Upper lobe of right lung (tissue), 1 donor: ENCODE results near the gene FAM174A. TPM values are rescaled to one million over a fixed set of nuclear protein-coding genes. Genes with fewer than 3 reads are reported as not detected.

ENCODE experiments used
- ATAC-seq: fragments of 200-7000 bp; cut with Tn5 transposase; one replicate; pipeline ENCODE4 v1.9.1; 2020; ENCODE audit warnings: mild to moderate bottlenecking, moderate library complexity
- DNase-seq: peaks from one replicate; pipeline ENCODE4 v3.0.0-alpha.2; 2020
- H3K27ac ChIP-seq: fragments of 200-600 bp; one replicate; pipeline ENCODE4 v1.8.0; 2022
- H3K27me3 ChIP-seq: fragments of 200-600 bp; one replicate; pipeline ENCODE4 v1.8.0; 2022; ENCODE audit warnings: mild to moderate bottlenecking
- H3K36me3 ChIP-seq: fragments of 200-600 bp; one replicate; pipeline ENCODE4 v1.8.0; 2022
- H3K4me1 ChIP-seq: fragments of 200-600 bp; one replicate; pipeline ENCODE4 v1.8.0; 2022
- H3K4me3 ChIP-seq: fragments of 200-600 bp; one replicate; pipeline ENCODE4 v1.8.0; 2022; ENCODE audit warnings: mild to moderate bottlenecking
- H3K9me3 ChIP-seq: fragments of 200-600 bp; one replicate; pipeline ENCODE4 v1.8.0; 2022
- intact Hi-C: fragments of 100-400 bp; cut with DNase I; formaldehyde crosslinking; loops from one replicate; pipeline ENCODE4 v1.11.0; 2022
- total RNA-seq: library from RNA; stranded (reverse); fragmentation: NEBNext Ultra II Directional; extraction: Animal tissue kit (Norgen Biotek cat#: 25700); gene quantifications from one replicate; pipeline ENCODE4 v1.2.1, GENCODE V29; 2021
- TF ChIP-seq, protein P1 (sequence below): fragments of 200-600 bp; IDR thresholded peaks from one replicate; pipeline ENCODE4 v1.8.0; 2022; ENCODE audit warnings: antibody characterized with exemption
- donor health status: DM: no; HTN: yes; CAD: no; lungs with severe emphysema.

FAM174A gene
- total RNA-seq, 1 donor from 2014 or later, result 21.7 TPM

DNA sequence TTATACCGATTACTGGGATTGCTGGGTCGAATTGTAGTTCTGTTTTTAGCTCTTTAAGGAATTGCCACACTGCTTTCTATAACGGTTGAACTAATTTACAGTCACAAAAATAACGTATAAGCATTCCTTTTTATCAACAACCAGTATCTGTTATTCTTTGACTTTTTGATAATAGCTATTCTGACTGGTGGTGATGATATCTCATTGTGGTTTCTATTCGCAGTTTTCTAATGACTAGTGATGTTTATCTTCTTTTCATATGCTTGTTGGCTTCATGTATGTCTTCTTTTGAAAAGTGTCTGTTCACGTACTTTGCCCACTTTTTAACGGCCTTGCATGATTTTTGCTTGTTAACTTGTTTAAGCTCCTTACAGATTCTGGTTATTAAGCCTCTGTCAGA is 74.4 kb downstream of the FAM174A start:
- ATAC-seq, result no peak

DNA sequence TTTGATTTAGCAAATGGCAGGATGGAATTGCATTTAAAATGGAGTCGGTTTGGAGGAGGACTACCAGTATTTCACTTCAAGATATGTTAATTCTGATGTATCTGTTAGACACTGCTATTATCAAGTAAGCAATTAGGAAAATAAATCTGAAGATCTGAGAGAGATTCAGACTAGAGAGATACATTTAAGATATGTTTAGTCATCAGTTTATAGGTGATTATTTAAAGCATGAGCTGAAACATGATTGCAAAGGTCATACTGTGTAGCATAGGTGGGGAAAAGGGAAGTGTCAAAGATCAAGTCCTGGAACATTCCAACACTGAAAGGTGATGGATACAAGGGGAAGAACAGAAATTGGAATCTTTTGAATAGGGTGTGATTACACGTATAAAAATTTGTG is 79.1 kb downstream of the FAM174A start:
- H3K36me3 ChIP-seq, result no peaks in the 10 kb centered on the region
- intact Hi-C loops, result no loop called here
- no peak for ATAC-seq
- H3K4me1 ChIP-seq, result no peaks in the 10 kb centered on the region
- H3K9me3 ChIP-seq, result no peaks in the 10 kb centered on the region
- DNase-seq, result no peak
- no peak overlapping the region for H3K27ac ChIP-seq
- TF ChIP-seq, protein P1, sequence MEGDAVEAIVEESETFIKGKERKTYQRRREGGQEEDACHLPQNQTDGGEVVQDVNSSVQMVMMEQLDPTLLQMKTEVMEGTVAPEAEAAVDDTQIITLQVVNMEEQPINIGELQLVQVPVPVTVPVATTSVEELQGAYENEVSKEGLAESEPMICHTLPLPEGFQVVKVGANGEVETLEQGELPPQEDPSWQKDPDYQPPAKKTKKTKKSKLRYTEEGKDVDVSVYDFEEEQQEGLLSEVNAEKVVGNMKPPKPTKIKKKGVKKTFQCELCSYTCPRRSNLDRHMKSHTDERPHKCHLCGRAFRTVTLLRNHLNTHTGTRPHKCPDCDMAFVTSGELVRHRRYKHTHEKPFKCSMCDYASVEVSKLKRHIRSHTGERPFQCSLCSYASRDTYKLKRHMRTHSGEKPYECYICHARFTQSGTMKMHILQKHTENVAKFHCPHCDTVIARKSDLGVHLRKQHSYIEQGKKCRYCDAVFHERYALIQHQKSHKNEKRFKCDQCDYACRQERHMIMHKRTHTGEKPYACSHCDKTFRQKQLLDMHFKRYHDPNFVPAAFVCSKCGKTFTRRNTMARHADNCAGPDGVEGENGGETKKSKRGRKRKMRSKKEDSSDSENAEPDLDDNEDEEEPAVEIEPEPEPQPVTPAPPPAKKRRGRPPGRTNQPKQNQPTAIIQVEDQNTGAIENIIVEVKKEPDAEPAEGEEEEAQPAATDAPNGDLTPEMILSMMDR, result no peak
- H3K4me3 ChIP-seq, result no peak overlapping the region
- H3K27me3 ChIP-seq, result no peaks in the 10 kb centered on the region

More for the DNA sequence above, 74.4 kb downstream of the FAM174A start:
- H3K9me3 ChIP-seq, result no peaks in the 10 kb centered on the region
- no peak overlapping the region for H3K27ac ChIP-seq
- TF ChIP-seq, protein P1, result no peak
- DNase-seq, result no peak
- H3K36me3 ChIP-seq, result no peaks in the 10 kb centered on the region
- H3K4me1 ChIP-seq, result no peaks in the 10 kb centered on the region
- H3K27me3 ChIP-seq, result no peaks in the 10 kb centered on the region
- no peak overlapping the region for H3K4me3 ChIP-seq
- intact Hi-C loops, result no loop called here

DNA sequence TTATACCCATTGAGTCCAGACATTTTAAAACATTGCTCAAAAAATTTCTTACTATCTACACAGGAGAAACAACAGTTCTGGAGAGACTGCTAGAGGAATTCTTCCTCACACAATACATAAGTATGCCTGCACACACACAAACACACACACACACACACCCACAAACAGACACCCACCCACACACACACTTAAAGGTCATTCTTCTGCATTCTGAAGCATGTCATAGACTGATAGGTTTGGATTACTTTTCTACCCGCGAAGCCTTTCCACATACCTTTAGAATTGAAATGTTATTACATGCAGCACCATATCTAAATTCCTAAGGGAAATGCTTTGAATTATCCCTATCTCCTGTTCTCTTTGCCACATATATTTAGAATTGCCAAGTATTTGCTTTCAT is 80.2 kb downstream of the FAM174A start:
- Histone ChIP-seq H3K27me3 (no peaks in the 10 kb centered on the region), H3K4me1 (no peaks in the 10 kb centered on the region), H3K9me3 (no peaks in the 10 kb centered on the region), H3K4me3 (no peak overlapping the region), H3K27ac (no peak overlapping the region), H3K36me3 (no peaks in the 10 kb centered on the region)
- ATAC-seq, result no peak
- TF ChIP-seq, protein P1, result no peak
- intact Hi-C loops, result no loop called here
- no peak for DNase-seq

DNA sequence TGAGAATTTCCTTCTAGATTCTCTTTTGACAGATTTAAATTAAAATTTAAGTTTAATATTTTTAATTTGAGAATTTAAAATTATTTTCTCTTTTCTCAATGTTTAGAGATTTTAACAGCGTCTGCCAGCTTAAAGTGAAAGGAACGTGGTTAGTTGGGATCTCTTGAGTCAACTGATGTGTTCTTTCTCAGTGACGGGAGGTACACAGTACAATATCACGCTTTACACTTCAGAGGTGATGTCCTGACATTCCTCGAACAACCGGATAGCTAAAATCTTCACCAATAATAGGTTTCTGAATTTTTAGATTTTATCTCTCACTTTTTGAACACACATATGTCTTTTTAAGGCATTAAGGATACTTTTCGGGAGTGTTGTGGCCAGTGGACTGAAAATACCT is 81.1 kb downstream of the FAM174A start:
- DNase-seq, result no peak
- Histone ChIP-seq H3K4me1 (no peaks in the 10 kb centered on the region), H3K27me3 (no peaks in the 10 kb centered on the region), H3K4me3 (no peak overlapping the region), H3K27ac (no peak overlapping the region), H3K36me3 (no peaks in the 10 kb centered on the region), H3K9me3 (no peaks in the 10 kb centered on the region)
- ATAC-seq, result no peak
- TF ChIP-seq, protein P1, result no peak
- intact Hi-C loops, result no loop called here

DNA sequence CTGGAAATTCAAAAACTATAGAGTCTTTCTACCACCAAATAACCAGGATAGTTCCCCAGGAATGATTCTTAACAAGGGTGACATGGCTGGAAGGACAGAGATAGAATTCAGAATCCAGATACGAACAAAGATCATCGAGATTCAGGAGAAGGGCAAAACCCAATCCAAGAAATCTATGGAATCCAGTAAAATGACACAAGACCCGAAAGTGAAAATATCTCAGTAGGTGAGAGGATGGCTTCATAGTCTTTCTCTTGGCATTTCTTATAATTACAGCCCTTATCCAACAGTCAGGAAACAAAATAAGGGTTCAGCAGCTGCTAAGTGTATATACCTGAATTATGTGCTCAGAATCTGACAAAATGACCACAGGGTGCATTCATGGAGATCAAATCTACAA is 81.8 kb downstream of the FAM174A start:
- TF ChIP-seq, protein P1, result no peak
- no peaks in the 10 kb centered on the region for H3K9me3 ChIP-seq
- ATAC-seq (no peak), DNase-seq (no peak)
- H3K27ac ChIP-seq, result no peak overlapping the region
- no peaks in the 10 kb centered on the region for H3K27me3 ChIP-seq
- H3K36me3 ChIP-seq, result no peaks in the 10 kb centered on the region
- H3K4me3 ChIP-seq, result no peak overlapping the region
- intact Hi-C loops, result no loop called here
- no peaks in the 10 kb centered on the region for H3K4me1 ChIP-seq

DNA sequence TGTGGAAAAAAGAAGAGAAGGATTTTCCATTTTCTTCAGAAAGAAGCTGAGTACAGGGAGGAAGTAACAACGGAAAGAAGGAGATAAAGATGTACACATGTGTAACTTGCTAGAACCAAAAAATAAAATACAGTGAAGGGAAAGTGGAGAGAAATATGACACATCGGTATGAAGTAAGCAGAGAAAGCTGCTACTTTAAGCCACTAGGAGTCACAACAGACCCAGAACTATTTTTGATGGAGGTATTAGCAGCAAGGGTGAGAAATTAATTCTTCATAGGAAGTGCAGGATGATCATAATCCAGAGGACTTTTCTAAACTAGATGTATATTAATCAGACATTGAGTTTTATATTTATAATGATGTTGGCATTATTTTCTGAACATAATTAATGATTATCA is 88.5 kb downstream of the FAM174A start:
- ATAC-seq (peak; percentile 61), DNase-seq (no peak)
- TF ChIP-seq, protein P1, result peak; percentile 47
- Histone ChIP-seq H3K4me3 (no peak overlapping the region), H3K4me1 (no peaks in the 10 kb centered on the region), H3K9me3 (no peaks in the 10 kb centered on the region), H3K27ac (no peak overlapping the region), H3K27me3 (no peaks in the 10 kb centered on the region), H3K36me3 (no peaks in the 10 kb centered on the region)
- intact Hi-C loops, result no loop called here
